ENCODE measurements around the gene ARHGEF17. TPM values are rescaled to one million over a fixed set of nuclear protein-coding genes. Genes with fewer than 3 reads are reported as not detected.

ARHGEF17 gene
- total and polyA plus RNA-seq, 5 donors from 2014 or later = 0.47 TPM; not detected in 4

DNA sequence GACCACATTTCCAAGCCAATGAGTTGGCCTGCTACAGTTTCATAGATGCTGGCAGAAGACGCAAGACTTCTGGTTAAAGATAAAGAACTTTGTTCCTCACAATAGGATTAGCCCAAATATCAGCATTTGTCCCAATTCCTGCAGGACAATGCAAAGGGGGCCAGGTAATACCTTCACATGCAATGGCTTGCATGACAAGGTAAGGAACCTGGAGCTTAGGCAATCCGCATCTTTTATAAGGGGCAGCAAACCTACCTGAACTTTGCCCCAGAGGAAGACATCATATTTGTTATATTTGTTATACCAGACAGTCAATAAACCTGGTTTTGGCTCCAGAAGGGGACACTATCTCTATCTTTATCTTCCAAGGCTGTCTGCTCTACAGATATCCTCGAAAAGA, 30.6 kb upstream of the ARHGEF17 start:
- Mint-ChIP-seq H3K36me3 (no peaks in the 10 kb centered on the region), H3K9me3 (peaks cover 0 to 1% (median 0%) of the 10 kb centered on the region in 7 donors), H3K4me1 (peaks cover 0 to 4% (median 0%) of the 10 kb centered on the region in 4 donors), H3K4me3 (no peak overlapping the region), H3K27ac (no peak overlapping the region), H3K27me3 (peaks cover 14% of the 10 kb centered on the region)
- H3K36me3 ChIP-seq (ENCODE audit: control insufficient read depth, insufficient read depth, low read length) = no peaks in the 10 kb centered on the region
- no peak for ATAC-seq (ENCODE audit: low read depth in 2 of 2)
- H3K4me3 ChIP-seq (ENCODE audit: low read depth, low read length) = no peak overlapping the region
- H3K9me3 ChIP-seq (ENCODE audit: control insufficient read depth in 2 of 2, low read length in 2 of 2) = no peaks in the 10 kb centered on the region
- DNase-seq = no peak
- H3K27me3 ChIP-seq (ENCODE audit: control insufficient read depth, insufficient read depth, low read length) = peaks cover 2% of the 10 kb centered on the region
- no peaks in the 10 kb centered on the region for H3K4me1 ChIP-seq (ENCODE audit: control insufficient read depth, insufficient read depth, low read length, poor library complexity, severe bottlenecking)
- no peak overlapping the region for H3K27ac ChIP-seq (ENCODE audit: insufficient read depth, low read length, poor library complexity, severe bottlenecking)

DNA sequence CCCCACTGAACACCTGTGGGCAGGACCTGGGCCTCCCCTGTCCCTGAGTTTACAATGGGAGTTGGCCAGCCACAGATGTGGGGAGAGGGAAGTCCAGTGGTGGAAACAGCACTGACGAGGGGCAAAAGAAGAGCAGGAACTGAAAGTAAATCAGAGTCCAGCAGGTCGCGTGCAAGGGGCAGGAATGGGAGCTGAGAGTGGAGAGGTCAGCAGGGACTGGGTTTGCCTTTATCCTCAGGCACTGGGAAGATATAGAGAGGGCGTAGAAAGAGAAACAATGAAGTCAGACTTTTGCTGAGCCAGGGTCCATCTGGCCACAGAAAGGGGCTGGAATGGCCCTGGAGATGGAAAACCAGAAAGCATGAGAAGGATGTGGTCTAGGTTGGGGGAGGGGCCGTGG, 27.4 kb upstream of the ARHGEF17 start:
- no peaks in the 10 kb centered on the region for H3K9me3 ChIP-seq (ENCODE audit: control insufficient read depth in 2 of 2, low read length in 2 of 2)
- peaks cover 5% of the 10 kb centered on the region for H3K27me3 Mint-ChIP-seq

DNA sequence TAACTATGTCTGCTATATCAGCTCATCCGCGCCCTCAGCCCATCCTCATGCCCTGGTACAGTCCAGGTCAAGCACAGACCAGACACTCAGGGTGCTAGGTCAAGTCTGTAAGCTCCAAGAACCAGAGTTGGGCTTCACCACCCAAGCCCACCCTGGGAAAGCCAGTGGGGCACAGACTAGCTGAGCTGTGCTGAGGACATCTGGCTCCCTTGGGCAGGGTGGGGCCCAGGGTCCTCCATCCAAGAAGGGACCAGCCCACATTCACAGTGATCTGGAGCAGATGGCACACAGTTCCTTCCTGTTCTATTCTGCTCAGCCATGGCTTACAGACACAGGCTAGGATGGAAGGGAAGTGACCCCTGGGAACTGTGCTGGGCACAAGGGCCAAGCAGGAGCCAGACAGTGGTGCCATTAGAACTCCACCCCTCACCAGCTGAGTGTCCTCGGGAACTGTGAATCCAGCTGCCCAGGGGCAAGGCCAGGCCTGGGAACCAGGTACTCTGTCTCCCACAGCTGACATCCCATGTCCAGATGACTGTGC, 26.8 kb upstream of the ARHGEF17 start:
- Mint-ChIP-seq H3K4me3 (no peak overlapping the region), H3K36me3 (no peaks in the 10 kb centered on the region), H3K27me3 (peaks cover 5% of the 10 kb centered on the region), H3K4me1 (peaks cover 0 to 4% (median 0%) of the 10 kb centered on the region in 4 donors), H3K27ac (no peak overlapping the region), H3K9me3 (peaks cover 0 to 1% (median 0%) of the 10 kb centered on the region in 7 donors)
- no peak for ATAC-seq (ENCODE audit: low read depth in 2 of 2)
- no peaks in the 10 kb centered on the region for H3K9me3 ChIP-seq (ENCODE audit: control insufficient read depth in 2 of 2, low read length in 2 of 2)
- H3K27me3 ChIP-seq (ENCODE audit: control insufficient read depth, insufficient read depth, low read length) = no peaks in the 10 kb centered on the region
- H3K27ac ChIP-seq (ENCODE audit: insufficient read depth, low read length, poor library complexity, severe bottlenecking) = no peak overlapping the region
- no peaks in the 10 kb centered on the region for H3K36me3 ChIP-seq (ENCODE audit: control insufficient read depth, insufficient read depth, low read length)
- no peak overlapping the region for H3K4me3 ChIP-seq (ENCODE audit: low read depth, low read length)
- no peaks in the 10 kb centered on the region for H3K4me1 ChIP-seq (ENCODE audit: control insufficient read depth, insufficient read depth, low read length, poor library complexity, severe bottlenecking)
- DNase-seq = no peak

More for the DNA sequence above, 27.4 kb upstream of the ARHGEF17 start:
- DNase-seq (no peak), ATAC-seq (ENCODE audit: low read depth in 2 of 2) (no peak)
- H3K4me1 ChIP-seq (ENCODE audit: control insufficient read depth, insufficient read depth, low read length, poor library complexity, severe bottlenecking) = no peaks in the 10 kb centered on the region
- Mint-ChIP-seq H3K27ac (peak overlapping the region in 1 of 3 donors; percentile 9), H3K4me3 (no peak overlapping the region), H3K36me3 (no peaks in the 10 kb centered on the region), H3K4me1 (peaks cover 0 to 4% (median 0%) of the 10 kb centered on the region in 4 donors), H3K9me3 (peaks cover 0 to 1% (median 0%) of the 10 kb centered on the region in 7 donors)
- H3K4me3 ChIP-seq (ENCODE audit: low read depth, low read length) = no peak overlapping the region
- H3K36me3 ChIP-seq (ENCODE audit: control insufficient read depth, insufficient read depth, low read length) = no peaks in the 10 kb centered on the region
- no peaks in the 10 kb centered on the region for H3K27me3 ChIP-seq (ENCODE audit: control insufficient read depth, insufficient read depth, low read length)
- H3K27ac ChIP-seq (ENCODE audit: insufficient read depth, low read length, poor library complexity, severe bottlenecking) = no peak overlapping the region

DNA sequence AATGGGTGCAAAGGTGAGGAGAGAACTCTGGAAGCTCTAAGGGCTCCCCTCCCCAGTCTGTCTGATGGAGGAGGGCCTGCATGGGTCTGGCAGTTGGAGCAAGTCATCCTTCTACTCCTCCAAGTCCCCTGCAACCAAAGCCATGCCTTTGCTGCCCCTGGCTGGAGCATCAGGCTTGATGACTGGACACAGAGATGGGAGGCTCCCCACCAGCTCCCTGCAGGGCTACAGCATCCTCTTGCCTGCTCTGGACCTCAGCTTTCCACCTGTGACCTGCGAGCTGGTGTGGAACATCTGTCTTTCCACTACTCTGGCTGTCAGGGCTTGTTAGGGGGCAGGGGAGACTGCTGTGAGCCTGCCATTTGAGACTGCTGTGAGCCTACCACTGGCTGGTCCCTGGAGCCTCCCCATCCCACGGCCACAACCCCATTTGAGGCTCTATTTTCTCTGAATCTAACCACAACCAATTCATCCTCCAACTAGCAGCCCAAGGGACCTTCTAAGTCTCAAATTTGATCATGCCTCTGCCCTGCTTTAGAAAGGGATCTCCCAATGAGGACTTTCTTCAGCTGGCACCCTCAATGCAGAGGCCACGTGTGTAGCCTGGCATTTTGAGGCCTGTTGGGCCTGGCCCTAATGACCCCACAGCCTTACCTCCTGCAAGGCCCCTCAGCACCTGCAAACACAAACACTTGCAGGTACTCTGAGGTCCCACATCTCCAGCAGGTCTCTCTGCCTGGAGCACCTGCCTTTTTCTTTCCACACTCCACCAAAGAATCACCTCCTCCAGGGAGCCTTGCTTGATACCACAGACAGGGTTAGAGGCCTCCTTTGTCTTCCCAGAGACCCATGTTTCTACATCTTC, 26.0 kb upstream of the ARHGEF17 start:
- H3K36me3 ChIP-seq (ENCODE audit: control insufficient read depth, insufficient read depth, low read length) = no peaks in the 10 kb centered on the region
- H3K27ac ChIP-seq (ENCODE audit: insufficient read depth, low read length, poor library complexity, severe bottlenecking) = no peak overlapping the region
- ATAC-seq (ENCODE audit: low read depth in 2 of 2) = no peak
- peaks cover 0 to 1% (median 0%) of the 10 kb centered on the region in 7 donors for H3K9me3 Mint-ChIP-seq
- no peaks in the 10 kb centered on the region for H3K27me3 ChIP-seq (ENCODE audit: control insufficient read depth, insufficient read depth, low read length)
- peaks cover 0 to 4% (median 0%) of the 10 kb centered on the region in 4 donors for H3K4me1 Mint-ChIP-seq
- no peaks in the 10 kb centered on the region for H3K36me3 Mint-ChIP-seq
- H3K4me3 Mint-ChIP-seq = no peak overlapping the region
- no peaks in the 10 kb centered on the region for H3K4me1 ChIP-seq (ENCODE audit: control insufficient read depth, insufficient read depth, low read length, poor library complexity, severe bottlenecking)
- no peak overlapping the region for H3K4me3 ChIP-seq (ENCODE audit: low read depth, low read length)
- H3K9me3 ChIP-seq (ENCODE audit: control insufficient read depth in 2 of 2, low read length in 2 of 2) = no peaks in the 10 kb centered on the region
- no peak for DNase-seq
- peak overlapping the region in 1 of 3 donors; percentile 23 for H3K27ac Mint-ChIP-seq
- peaks cover 5% of the 10 kb centered on the region for H3K27me3 Mint-ChIP-seq

DNA sequence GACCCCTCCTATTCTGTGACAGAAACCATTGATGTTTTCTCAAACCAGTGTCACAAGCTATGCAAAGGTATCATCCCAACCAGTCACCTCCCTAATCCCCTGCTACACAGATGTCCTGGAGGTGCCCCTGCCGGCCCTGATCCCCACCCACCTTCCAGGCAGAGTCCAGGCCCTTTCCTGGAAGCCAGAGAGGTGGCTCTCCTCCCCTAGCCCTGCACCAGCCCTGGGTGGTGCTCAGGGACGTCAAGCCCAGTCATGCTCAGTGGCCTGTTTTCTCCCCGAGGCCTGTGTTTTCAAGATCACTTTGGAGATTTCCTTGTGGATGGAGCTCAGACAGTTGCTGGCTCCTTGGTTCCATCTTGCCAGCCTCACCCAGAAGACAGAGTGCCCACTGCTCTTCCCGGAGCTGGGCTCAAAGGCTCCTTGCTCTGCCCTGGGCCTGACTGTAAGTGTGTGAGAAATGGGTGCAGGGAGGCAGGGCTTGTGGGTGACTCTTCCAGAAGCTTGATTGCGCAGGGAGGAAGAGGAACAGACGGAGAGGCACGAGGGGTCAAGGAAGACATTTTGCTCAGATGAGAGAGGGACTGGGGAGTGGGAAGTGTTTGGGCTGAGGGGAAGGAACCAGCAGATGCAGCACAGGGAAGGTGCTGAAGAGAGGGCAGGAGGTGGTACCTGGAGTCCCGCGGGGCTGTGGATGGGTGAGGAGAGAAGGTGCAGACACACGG, 24.6 kb upstream of the ARHGEF17 start:
- Histone ChIP-seq H3K4me3 (ENCODE audit: low read depth, low read length) (no peak overlapping the region), H3K9me3 (ENCODE audit: control insufficient read depth in 2 of 2, low read length in 2 of 2) (no peaks in the 10 kb centered on the region), H3K27me3 (ENCODE audit: control insufficient read depth, insufficient read depth, low read length) (no peaks in the 10 kb centered on the region), H3K4me1 (ENCODE audit: control insufficient read depth, insufficient read depth, low read length, poor library complexity, severe bottlenecking) (no peaks in the 10 kb centered on the region), H3K36me3 (ENCODE audit: control insufficient read depth, insufficient read depth, low read length) (no peaks in the 10 kb centered on the region), H3K27ac (ENCODE audit: insufficient read depth, low read length, poor library complexity, severe bottlenecking) (no peak overlapping the region)
- Mint-ChIP-seq H3K9me3 (peaks cover 0 to 1% (median 0%) of the 10 kb centered on the region in 7 donors), H3K4me1 (peaks cover 0 to 4% (median 0%) of the 10 kb centered on the region in 4 donors), H3K27me3 (peaks cover 5% of the 10 kb centered on the region), H3K4me3 (no peak overlapping the region), H3K27ac (no peak overlapping the region), H3K36me3 (no peaks in the 10 kb centered on the region)
- DNase-seq (no peak), ATAC-seq (ENCODE audit: low read depth in 2 of 2) (no peak)

DNA sequence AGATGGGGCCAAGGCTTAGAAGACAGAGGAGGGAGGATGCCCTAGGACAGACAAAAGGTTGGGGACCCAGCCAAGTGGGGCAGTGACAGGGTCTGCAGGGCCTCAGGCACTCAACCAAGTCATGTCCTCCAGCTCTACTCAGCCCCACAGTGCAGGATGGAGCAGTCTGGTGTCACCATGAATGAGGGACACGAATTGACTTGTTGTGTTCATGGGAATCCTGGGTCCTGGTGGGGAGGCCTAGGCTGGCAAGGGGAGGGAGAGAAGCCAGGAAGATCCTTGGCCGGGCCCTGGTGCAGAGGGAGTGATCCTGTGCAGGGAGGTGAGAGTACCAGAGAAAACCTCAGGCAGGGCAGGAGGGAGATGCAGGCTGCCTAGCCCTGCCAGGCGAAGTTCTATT, 24.0 kb upstream of the ARHGEF17 start:
- Histone ChIP-seq H3K27me3 (ENCODE audit: control insufficient read depth, insufficient read depth, low read length) (no peaks in the 10 kb centered on the region), H3K4me1 (ENCODE audit: control insufficient read depth, insufficient read depth, low read length, poor library complexity, severe bottlenecking) (peaks cover 5% of the 10 kb centered on the region), H3K9me3 (ENCODE audit: control insufficient read depth in 2 of 2, low read length in 2 of 2) (no peaks in the 10 kb centered on the region), H3K4me3 (ENCODE audit: low read depth, low read length) (no peak overlapping the region), H3K27ac (ENCODE audit: insufficient read depth, low read length, poor library complexity, severe bottlenecking) (no peak overlapping the region), H3K36me3 (ENCODE audit: control insufficient read depth, insufficient read depth, low read length) (no peaks in the 10 kb centered on the region)
- DNase-seq (no peak), ATAC-seq (ENCODE audit: low read depth in 2 of 2) (no peak)
- peaks cover 0 to 6% (median 1%) of the 10 kb centered on the region in 4 donors for H3K4me1 Mint-ChIP-seq
- no peak overlapping the region for H3K27ac Mint-ChIP-seq
- H3K9me3 Mint-ChIP-seq = peaks cover 0 to 1% (median 0%) of the 10 kb centered on the region in 7 donors
- no peaks in the 10 kb centered on the region for H3K36me3 Mint-ChIP-seq
- H3K27me3 Mint-ChIP-seq = peaks cover 5% of the 10 kb centered on the region
- H3K4me3 Mint-ChIP-seq = no peak overlapping the region

DNA sequence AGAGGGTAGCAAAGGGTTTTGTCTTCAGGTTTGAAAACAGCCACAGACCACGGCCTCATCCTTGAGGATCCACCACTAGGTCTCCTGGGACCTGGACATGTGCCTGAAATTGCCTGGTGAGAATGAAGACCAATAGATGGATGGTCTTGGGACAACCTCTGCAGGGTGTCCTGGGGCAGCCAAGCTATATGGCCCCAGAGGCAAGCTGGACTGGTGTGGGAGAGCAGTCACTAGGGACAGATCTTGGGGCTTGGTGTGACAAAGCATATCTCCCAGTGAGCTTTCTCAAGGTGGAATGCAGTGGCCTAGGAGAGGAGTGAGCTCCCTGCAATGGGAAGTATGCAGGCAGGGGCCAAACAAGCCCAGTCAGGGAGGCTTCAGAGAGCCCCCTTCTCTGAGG, 22.4 kb upstream of the ARHGEF17 start:
- Mint-ChIP-seq H3K36me3 (no peaks in the 10 kb centered on the region), H3K4me3 (no peak overlapping the region), H3K9me3 (peaks cover 0 to under 1% (median 0%) of the 10 kb centered on the region in 7 donors), H3K4me1 (peaks cover 0 to 7% (median 2%) of the 10 kb centered on the region in 4 donors), H3K27me3 (peaks cover 5% of the 10 kb centered on the region), H3K27ac (peak overlapping the region in 2 of 3 donors; percentile 1 to 86)
- no peaks in the 10 kb centered on the region for H3K9me3 ChIP-seq (ENCODE audit: control insufficient read depth in 2 of 2, low read length in 2 of 2)
- no peak overlapping the region for H3K4me3 ChIP-seq (ENCODE audit: low read depth, low read length)
- DNase-seq = no peak
- no peaks in the 10 kb centered on the region for H3K36me3 ChIP-seq (ENCODE audit: control insufficient read depth, insufficient read depth, low read length)
- no peaks in the 10 kb centered on the region for H3K27me3 ChIP-seq (ENCODE audit: control insufficient read depth, insufficient read depth, low read length)
- no peak for ATAC-seq (ENCODE audit: low read depth in 2 of 2)
- no peak overlapping the region for H3K27ac ChIP-seq (ENCODE audit: insufficient read depth, low read length, poor library complexity, severe bottlenecking)
- peaks cover 5% of the 10 kb centered on the region for H3K4me1 ChIP-seq (ENCODE audit: control insufficient read depth, insufficient read depth, low read length, poor library complexity, severe bottlenecking)
